Glutamatergic neuron (in vitro differentiated cells): ENCODE measurements around the gene VMP1. TPM values are rescaled to one million over a fixed set of nuclear protein-coding genes. Genes with fewer than 3 reads are reported as not detected.
"Not testable (repeated sequence)": the region's sequence is repeated elsewhere in the genome, so short reads cannot be mapped to it uniquely, and the experiment has no call there.

Experiments
- DNase-seq: peaks from one replicate; pipeline ENCODE4 v3.0.0; 2022
- H3K27ac Mint-ChIP-seq: one replicate; pipeline ENCODE4 v1.8.0; 2020; ENCODE audit warnings: mild to moderate bottlenecking, mixed read lengths, inconsistent platforms; ENCODE audit not compliant: unreplicated experiment
- H3K27me3 Mint-ChIP-seq: one replicate; pipeline ENCODE4 v1.8.0; 2020; ENCODE audit warnings: mild to moderate bottlenecking, moderate library complexity, mixed read lengths, inconsistent platforms; ENCODE audit not compliant: unreplicated experiment
- H3K36me3 Mint-ChIP-seq: one replicate; pipeline ENCODE4 v1.8.0; 2020; ENCODE audit warnings: mild to moderate bottlenecking, mixed read lengths, inconsistent platforms; ENCODE audit not compliant: unreplicated experiment
- H3K4me1 Mint-ChIP-seq: one replicate; pipeline ENCODE4 v1.8.0; 2020; ENCODE audit warnings: mild to moderate bottlenecking, low read depth, mixed read lengths, inconsistent platforms; ENCODE audit not compliant: unreplicated experiment
- H3K4me3 Mint-ChIP-seq: one replicate; pipeline ENCODE4 v1.8.0; 2020; ENCODE audit warnings: mild to moderate bottlenecking, mixed read lengths, inconsistent platforms; ENCODE audit not compliant: unreplicated experiment
- H3K9me3 Mint-ChIP-seq: one replicate; pipeline ENCODE4 v1.8.0; 2020; ENCODE audit warnings: mild to moderate bottlenecking, moderate library complexity, mixed read lengths, inconsistent platforms; ENCODE audit not compliant: unreplicated experiment
- CTCF ChIP-seq: fragments of 200-600 bp; sonication (generic); IDR thresholded peaks from one replicate; pipeline ENCODE4 v1.5.0; 2021; ENCODE audit not compliant: partially characterized antibody, unreplicated experiment
- total RNA-seq: library from RNA; stranded (reverse); fragmentation: NEBNext Ultra II Directional; extraction: Animal tissue kit (Norgen Biotek cat#: 25700); gene quantifications from one replicate; pipeline ENCODE4 v1.2.1, GENCODE V29; 2021; ENCODE audit not compliant: unreplicated experiment

Gene VMP1
- total RNA-seq, 1 donor from 2014 or later: 64.1 TPM

DNA sequence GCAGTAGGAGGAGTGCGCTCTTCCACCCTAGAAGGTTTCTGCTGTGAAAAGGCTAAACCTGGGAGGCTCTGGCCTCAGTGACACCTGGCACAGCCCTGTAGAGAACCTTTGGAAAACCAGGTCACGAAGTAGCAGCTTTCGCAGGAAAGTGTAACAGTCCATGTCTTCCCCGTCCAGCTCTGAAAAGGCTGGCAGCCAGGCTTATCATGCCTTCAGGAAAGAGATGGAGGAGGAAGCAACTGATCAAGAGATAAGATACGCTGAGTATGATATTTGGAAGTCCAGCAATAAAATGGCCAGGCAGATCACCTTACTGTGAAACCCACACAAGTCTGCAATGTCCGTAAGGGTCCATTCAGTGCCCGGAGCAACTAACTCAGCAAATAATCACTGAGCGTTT, 163.0 kb downstream of the VMP1 start:
- Mint-ChIP-seq H3K4me3 (no peak overlapping the region), H3K9me3 (no peaks in the 10 kb centered on the region), H3K36me3 (no peaks in the 10 kb centered on the region), H3K4me1 (no peaks in the 10 kb centered on the region), H3K27ac (no peak overlapping the region), H3K27me3 (no peaks in the 10 kb centered on the region)
- no peak for DNase-seq
- no peak for TF ChIP-seq CTCF

DNA sequence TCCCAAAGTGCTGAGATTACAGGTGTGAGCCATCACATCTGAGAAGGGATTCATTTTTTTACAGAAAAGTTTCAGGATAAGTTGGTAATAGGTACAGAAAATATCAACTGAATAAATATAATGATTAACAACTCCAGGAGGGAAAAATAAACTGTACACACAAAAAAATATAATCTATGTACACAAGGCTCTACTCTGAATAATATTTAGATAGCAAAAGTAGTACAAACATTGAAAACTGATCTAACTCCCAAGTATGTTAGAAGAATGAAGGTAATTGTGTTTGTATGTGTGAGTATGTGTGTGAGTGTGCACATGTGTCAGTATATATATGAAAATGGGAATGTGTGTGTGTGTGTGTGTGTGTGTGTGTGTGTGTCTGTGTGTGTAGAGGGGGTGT, 164.9 kb downstream of the VMP1 start:
- no peak for DNase-seq
- Mint-ChIP-seq H3K27ac (no peak overlapping the region), H3K27me3 (no peaks in the 10 kb centered on the region), H3K36me3 (no peaks in the 10 kb centered on the region), H3K9me3 (no peaks in the 10 kb centered on the region), H3K4me1 (no peaks in the 10 kb centered on the region), H3K4me3 (no peak overlapping the region)
- no peak for TF ChIP-seq CTCF

DNA sequence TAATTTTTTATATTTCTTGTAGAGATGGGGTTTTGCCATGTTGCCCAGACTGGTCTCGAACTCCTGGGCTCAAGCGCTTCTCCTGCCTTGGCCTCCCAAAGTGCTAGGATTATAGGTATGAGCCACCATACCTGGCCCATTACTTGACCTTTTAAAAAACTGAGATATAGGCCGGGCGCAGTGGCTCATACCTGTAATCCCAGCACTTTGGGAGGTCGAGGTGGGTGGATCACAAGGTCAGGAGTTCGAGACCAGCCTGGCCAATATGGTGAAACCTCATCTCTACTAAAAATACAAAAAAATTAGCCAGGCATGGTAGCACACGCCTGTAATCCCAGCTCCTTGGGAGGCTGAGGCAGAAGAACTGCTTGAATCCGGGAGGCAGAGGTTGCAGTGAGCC, 166.0 kb downstream of the VMP1 start:
- H3K36me3 Mint-ChIP-seq, DNase-seq, H3K27ac Mint-ChIP-seq, H3K9me3 Mint-ChIP-seq, H3K4me1 Mint-ChIP-seq, H3K27me3 Mint-ChIP-seq, H3K4me3 Mint-ChIP-seq: not testable (repeated sequence)

DNA sequence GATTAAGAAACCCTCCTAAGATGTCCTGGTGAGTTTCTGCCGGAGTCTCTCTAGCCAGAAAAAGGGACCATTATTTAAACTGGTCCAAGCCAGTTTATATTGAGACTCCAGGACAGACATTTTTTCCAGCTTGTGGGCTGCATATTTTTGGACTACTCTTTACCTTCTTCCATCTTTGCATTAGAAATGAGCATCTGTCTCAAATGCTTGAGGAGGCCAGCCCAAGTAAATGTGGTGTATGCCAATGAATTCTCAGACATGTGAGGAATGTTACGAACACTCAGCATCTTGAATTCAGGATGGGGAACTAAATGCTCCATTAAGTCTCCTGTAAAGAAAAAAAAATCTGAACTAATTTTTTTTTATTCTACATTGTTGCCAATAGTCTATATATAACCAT, 166.9 kb downstream of the VMP1 start:
- no peak overlapping the region for H3K4me3 Mint-ChIP-seq
- H3K27ac Mint-ChIP-seq: no peak overlapping the region
- no peaks in the 10 kb centered on the region for H3K4me1 Mint-ChIP-seq
- H3K36me3 Mint-ChIP-seq: no peaks in the 10 kb centered on the region
- H3K27me3 Mint-ChIP-seq: no peaks in the 10 kb centered on the region
- H3K9me3 Mint-ChIP-seq: no peaks in the 10 kb centered on the region
- DNase-seq: no peak
- no peak for TF ChIP-seq CTCF

DNA sequence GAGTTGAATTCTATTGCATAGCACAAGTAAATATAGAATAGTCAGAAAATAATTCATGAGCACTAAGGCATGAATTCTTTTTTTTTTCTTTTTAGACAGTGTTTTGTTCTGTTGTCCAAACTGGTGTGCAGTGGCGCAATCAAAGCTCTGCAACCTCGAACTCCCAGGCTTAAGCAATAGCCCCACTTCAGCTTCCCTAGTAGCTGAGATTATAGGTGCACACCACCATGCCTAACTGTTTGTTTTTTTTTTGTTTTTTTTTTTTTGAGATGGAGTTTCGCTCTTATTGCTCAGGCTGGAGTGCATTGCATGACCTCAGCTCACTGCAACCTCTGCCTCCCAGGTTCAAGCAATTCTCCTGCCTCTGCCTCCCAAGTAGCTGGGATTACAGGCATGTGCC, 168.7 kb downstream of the VMP1 start:
- H3K36me3 Mint-ChIP-seq: no peaks in the 10 kb centered on the region
- no peak for DNase-seq
- H3K9me3 Mint-ChIP-seq: no peaks in the 10 kb centered on the region
- no peaks in the 10 kb centered on the region for H3K27me3 Mint-ChIP-seq
- no peak for TF ChIP-seq CTCF
- no peak overlapping the region for H3K4me3 Mint-ChIP-seq
- no peak overlapping the region for H3K27ac Mint-ChIP-seq
- no peaks in the 10 kb centered on the region for H3K4me1 Mint-ChIP-seq

DNA sequence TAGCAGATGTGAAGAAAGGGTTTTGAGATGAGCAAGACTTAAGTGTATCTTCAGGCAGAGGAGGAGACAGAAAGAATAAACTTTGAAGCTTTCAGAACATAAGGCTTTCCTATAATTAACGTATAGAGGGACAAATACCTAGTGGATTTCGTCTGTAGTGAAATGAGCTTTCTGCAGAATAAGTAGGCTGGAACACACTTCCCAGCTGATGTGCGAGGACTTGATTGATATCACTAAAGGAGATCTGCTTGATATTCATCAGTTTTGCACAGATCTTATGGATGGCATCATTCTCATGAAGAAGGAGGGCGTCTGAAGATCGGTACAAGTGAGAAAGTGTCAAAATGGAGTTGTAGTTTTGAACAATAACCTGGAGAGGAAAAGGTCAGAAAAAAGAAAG, 170.5 kb downstream of the VMP1 start:
- Mint-ChIP-seq H3K27me3 (no peaks in the 10 kb centered on the region), H3K4me1 (no peaks in the 10 kb centered on the region), H3K36me3 (no peaks in the 10 kb centered on the region), H3K4me3 (no peak overlapping the region), H3K9me3 (no peaks in the 10 kb centered on the region), H3K27ac (no peak overlapping the region)
- no peak for DNase-seq
- TF ChIP-seq CTCF: no peak
